ENCODE results near the gene JAM3.

GRCh38 chr11:134027671-134028070 is 41.2 kb upstream of the JAM3 start:
- TF ChIP-seq POLR2A (IDR thresholded peaks at IDR 0.05) = no peak
- TF ChIP-seq, protein P1, sequence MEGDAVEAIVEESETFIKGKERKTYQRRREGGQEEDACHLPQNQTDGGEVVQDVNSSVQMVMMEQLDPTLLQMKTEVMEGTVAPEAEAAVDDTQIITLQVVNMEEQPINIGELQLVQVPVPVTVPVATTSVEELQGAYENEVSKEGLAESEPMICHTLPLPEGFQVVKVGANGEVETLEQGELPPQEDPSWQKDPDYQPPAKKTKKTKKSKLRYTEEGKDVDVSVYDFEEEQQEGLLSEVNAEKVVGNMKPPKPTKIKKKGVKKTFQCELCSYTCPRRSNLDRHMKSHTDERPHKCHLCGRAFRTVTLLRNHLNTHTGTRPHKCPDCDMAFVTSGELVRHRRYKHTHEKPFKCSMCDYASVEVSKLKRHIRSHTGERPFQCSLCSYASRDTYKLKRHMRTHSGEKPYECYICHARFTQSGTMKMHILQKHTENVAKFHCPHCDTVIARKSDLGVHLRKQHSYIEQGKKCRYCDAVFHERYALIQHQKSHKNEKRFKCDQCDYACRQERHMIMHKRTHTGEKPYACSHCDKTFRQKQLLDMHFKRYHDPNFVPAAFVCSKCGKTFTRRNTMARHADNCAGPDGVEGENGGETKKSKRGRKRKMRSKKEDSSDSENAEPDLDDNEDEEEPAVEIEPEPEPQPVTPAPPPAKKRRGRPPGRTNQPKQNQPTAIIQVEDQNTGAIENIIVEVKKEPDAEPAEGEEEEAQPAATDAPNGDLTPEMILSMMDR (IDR thresholded peaks at IDR 0.05) = no peak
